Caco-2 (cell line): ENCODE data around the gene ZBTB14. TPM values are rescaled to one million over a fixed set of nuclear protein-coding genes. Genes with fewer than 3 reads are reported as not detected.

ENCODE experiments used
- BruUV-seq: library from RNA; stranded (reverse); fragments of 400-500 nt; replicated peaks from 2 replicates; lab custom pipeline; 2021; lab: Mats Ljungman, UMichigan
- CTCF ChIA-PET: fragments of 300-600 bp; sonication (Branson Sonifier 250); formaldehyde crosslinking; loops from one replicate; lab custom pipeline; 2022; ENCODE audit warnings: antibody characterized with exemption; lab: Charles Lee
- POLR2A ChIA-PET: fragments of 300-600 bp; sonication (Branson Sonifier 250); formaldehyde crosslinking; loops from one replicate; lab custom pipeline; 2022; ENCODE audit warnings: antibody characterized with exemption; lab: Charles Lee
- DNase-seq, 2 experiments: peaks; one replicate each; pipeline versions ENCODE4 v3.0.0 to v3.0.0-alpha.2; 2020 to 2022
- H3K27me3 ChIP-seq: replicated peaks from 2 replicates; pipeline ENCODE4 v1.6.0; 2011; ENCODE audit warnings: low read length; ENCODE audit not compliant: control insufficient read depth, insufficient read depth
- H3K36me3 ChIP-seq: 2 replicates; pipeline ENCODE4 v1.5.1; 2011; ENCODE audit warnings: low read length; ENCODE audit not compliant: control insufficient read depth, insufficient read depth
- H3K4me1 ChIP-seq: fragments of 250-450 bp; sonication (Bioruptor Pico); 2 replicates; pipeline ENCODE4 v1.5.1; 2020; ENCODE audit warnings: mild to moderate bottlenecking
- H3K4me3 ChIP-seq: 2 replicates; pipeline ENCODE4 v1.5.1; 2011; ENCODE audit warnings: low read depth, mild to moderate bottlenecking, control low read depth, low read length
- H3K9me3 ChIP-seq: fragments of 250-450 bp; sonication (Bioruptor Pico); 2 replicates; pipeline ENCODE4 v1.5.1; 2020; ENCODE audit warnings: mild to moderate bottlenecking, moderate library complexity
- H3K27ac Mint-ChIP-seq: one replicate; pipeline ENCODE4 v1.8.0; 2022; ENCODE audit warnings: mixed read lengths; ENCODE audit not compliant: unreplicated experiment
- H3K27me3 Mint-ChIP-seq: one replicate; pipeline ENCODE4 v1.8.0; 2022; ENCODE audit warnings: mixed read lengths; ENCODE audit not compliant: insufficient read depth, unreplicated experiment
- H3K36me3 Mint-ChIP-seq: one replicate; pipeline ENCODE4 v1.8.0; 2022; ENCODE audit warnings: mild to moderate bottlenecking, mixed read lengths; ENCODE audit not compliant: insufficient read depth, unreplicated experiment
- H3K4me1 Mint-ChIP-seq: one replicate; pipeline ENCODE4 v1.8.0; 2022; ENCODE audit warnings: low read depth, mixed read lengths; ENCODE audit not compliant: unreplicated experiment
- H3K4me3 Mint-ChIP-seq: one replicate; pipeline ENCODE4 v1.8.0; 2022; ENCODE audit warnings: mild to moderate bottlenecking, moderate library complexity, mixed read lengths; ENCODE audit not compliant: unreplicated experiment
- H3K9me3 Mint-ChIP-seq: one replicate; pipeline ENCODE4 v1.8.0; 2022; ENCODE audit warnings: mixed read lengths; ENCODE audit not compliant: unreplicated experiment
- CTCF ChIP-seq, 2 experiments: fragments of 200-600 bp in 1 of 2; IDR thresholded peaks; 1 replicate in 1 of 2; 2 replicates in 1 of 2; pipeline versions ENCODE4 v1.5.1 to v1.8.0; 2011 to 2022; ENCODE audit warnings: antibody characterized with exemption in 1 of 2, control low read depth in 1 of 2, inconsistent platforms in 1 of 2, low read depth in 1 of 2, low read length in 1 of 2, mild to moderate bottlenecking in 1 of 2, moderate library complexity in 1 of 2; ENCODE audit not compliant: insufficient read depth in 1 of 2, severe bottlenecking in 1 of 2, unreplicated experiment in 1 of 2
- intact Hi-C: fragments of 100-400 bp; cut with micrococcal nuclease; formaldehyde crosslinking; loops from one replicate; pipeline ENCODE4 v1.10.0; 2022; ENCODE audit not compliant: unreplicated experiment
- total RNA-seq: library from RNA; stranded (reverse); gene quantifications from 2 replicates; pipeline ENCODE4 v1.2.3, GENCODE V29; 2022

The ZBTB14 gene
- total RNA-seq, 1 experiment from 2014 or later, result 14.7 TPM

- POLR2A ChIA-PET, result no interaction called here
- Mint-ChIP-seq H3K4me1 (no peaks in the 10 kb centered on the region), H3K4me3 (no peak overlapping the region), H3K36me3 (no peaks in the 10 kb centered on the region), H3K27ac (no peak overlapping the region), H3K9me3 (no peaks in the 10 kb centered on the region), H3K27me3 (peaks cover 8% of the 10 kb centered on the region)
- CTCF ChIA-PET, result no interaction called here
- H3K4me1 ChIP-seq, result no peaks in the 10 kb centered on the region
- H3K9me3 ChIP-seq, result no peaks in the 10 kb centered on the region
- no peaks in the 10 kb centered on the region; the same call in 1 of the 2 replicates for H3K27me3 ChIP-seq
- no peak for TF ChIP-seq CTCF (IDR thresholded peaks at IDR 0.05; ENCODE audit: insufficient read depth in 1 of 2, low read depth in 1 of 2, low read length in 1 of 2, severe bottlenecking in 1 of 2, unreplicated experiment in 1 of 2)
- H3K36me3 ChIP-seq, result no peaks in the 10 kb centered on the region
- intact Hi-C loops, result no loop called here
- BruUV-seq, result no TSS peak
- H3K4me3 ChIP-seq, result no peak overlapping the region
- no peak for DNase-seq
These were observed 15.9 kb upstream of the ZBTB14 start for GRCh38 chr18:5311301-5311989.

GRCh38 chr18:5309888-5310470 lies 14.5 kb upstream of the ZBTB14 start:
- POLR2A ChIA-PET, result no interaction called here
- Mint-ChIP-seq H3K36me3 (no peaks in the 10 kb centered on the region), H3K4me1 (no peaks in the 10 kb centered on the region), H3K27me3 (peaks cover 7% of the 10 kb centered on the region), H3K27ac (no peak overlapping the region), H3K4me3 (no peak overlapping the region), H3K9me3 (no peaks in the 10 kb centered on the region)
- Histone ChIP-seq H3K27me3 (no peaks in the 10 kb centered on the region; the same call in 1 of the 2 replicates), H3K9me3 (no peaks in the 10 kb centered on the region), H3K4me3 (no peak overlapping the region), H3K36me3 (no peaks in the 10 kb centered on the region), H3K4me1 (no peaks in the 10 kb centered on the region)
- intact Hi-C loops, result no loop called here
- TF ChIP-seq CTCF (IDR thresholded peaks at IDR 0.05; ENCODE audit: insufficient read depth in 1 of 2, low read depth in 1 of 2, low read length in 1 of 2, severe bottlenecking in 1 of 2, unreplicated experiment in 1 of 2), result no peak
- BruUV-seq, result no TSS peak
- DNase-seq, result no peak
- CTCF ChIA-PET, result no interaction called here

- Histone ChIP-seq H3K9me3 (no peaks in the 10 kb centered on the region), H3K4me1 (no peaks in the 10 kb centered on the region), H3K36me3 (no peaks in the 10 kb centered on the region), H3K4me3 (no peak overlapping the region), H3K27me3 (no peaks in the 10 kb centered on the region; the same call in 1 of the 2 replicates)
- no peak overlapping the region for H3K4me3 Mint-ChIP-seq
- peaks cover 7% of the 10 kb centered on the region for H3K27me3 Mint-ChIP-seq
- no peak overlapping the region for H3K27ac Mint-ChIP-seq
- POLR2A ChIA-PET, result no interaction called here
- no peak for DNase-seq
- BruUV-seq, result no TSS peak
- H3K4me1 Mint-ChIP-seq, result no peaks in the 10 kb centered on the region
- H3K9me3 Mint-ChIP-seq, result no peaks in the 10 kb centered on the region
- CTCF ChIA-PET, result no interaction called here
- intact Hi-C loops, result no loop called here
- no peak for TF ChIP-seq CTCF (IDR thresholded peaks at IDR 0.05; ENCODE audit: insufficient read depth in 1 of 2, low read depth in 1 of 2, low read length in 1 of 2, severe bottlenecking in 1 of 2, unreplicated experiment in 1 of 2)
- no peaks in the 10 kb centered on the region for H3K36me3 Mint-ChIP-seq
These were observed 10.3 kb upstream of the ZBTB14 start for GRCh38 chr18:5305835-5306234.
